GM21737 (cell line): ENCODE data around the gene RAET1E.
"Not testable (repeated sequence)": the region's sequence is repeated elsewhere in the genome, so short reads cannot be mapped to it uniquely, and the experiment has no call there.

ENCODE experiments used
- ATAC-seq: cut with Tn5 transposase; IDR thresholded peaks from one replicate; pipeline ENCODE4 v1.9.1; 2021; ENCODE audit warnings: mild to moderate bottlenecking, moderate library complexity; ENCODE audit not compliant: unreplicated experiment

Gene RAET1E

GRCh38 chr6:149897855-149898744, at the start of gene RAET1E:
Gene RAET1E, minus strand, starts transcription at chr6:149898113. Its CDS starts 7,212 bp downstream, at chr6:149890901.
- ATAC-seq = no peak

- not testable (repeated sequence) for ATAC-seq
Measured at GRCh38 chr6:149947533-149947932, 49.6 kb upstream of the RAET1E start.

GRCh38 chr6:149946631-149947030, 48.7 kb upstream of the RAET1E start:
- ATAC-seq = not testable (repeated sequence)

GRCh38 chr6:149945276-149945675, 47.4 kb upstream of the RAET1E start:
- not testable (repeated sequence) for ATAC-seq

GRCh38 chr6:149943321-149943720, 45.4 kb upstream of the RAET1E start:
- ATAC-seq = not testable (repeated sequence)

- no peak for ATAC-seq
Measured at GRCh38 chr6:149942461-149942829, 44.5 kb upstream of the RAET1E start.

GRCh38 chr6:149941583-149942460, 43.9 kb upstream of the RAET1E start, which contains the start of gene ULBP2:
Gene ULBP2, plus strand, starts transcription at chr6:149942014. Its CDS starts 59 bp downstream, at chr6:149942073.
- ATAC-seq = no peak

GRCh38 chr6:149940672-149940982, 42.7 kb upstream of the RAET1E start:
- ATAC-seq = no peak

GRCh38 chr6:149939909-149940671, 42.2 kb upstream of the RAET1E start:
- no peak for ATAC-seq

GRCh38 chr6:149939356-149939648, 41.4 kb upstream of the RAET1E start:
- ATAC-seq = no peak

GRCh38 chr6:149938571-149939355, 40.9 kb upstream of the RAET1E start:
- peak; percentile 65 for ATAC-seq

- ATAC-seq = not testable (repeated sequence)
Measured at GRCh38 chr6:149938013-149938570, 40.2 kb upstream of the RAET1E start.

- ATAC-seq = no peak
Measured at GRCh38 chr6:149936743-149937142, 38.8 kb upstream of the RAET1E start.

- ATAC-seq = no peak
Measured at GRCh38 chr6:149935668-149936067, 37.8 kb upstream of the RAET1E start.

GRCh38 chr6:149935246-149935645, 37.3 kb upstream of the RAET1E start:
- ATAC-seq = no peak

GRCh38 chr6:149934249-149935156, 36.6 kb upstream of the RAET1E start:
- ATAC-seq = no peak

GRCh38 chr6:149933461-149933860, 35.5 kb upstream of the RAET1E start:
- no peak for ATAC-seq

- no peak for ATAC-seq
Measured at GRCh38 chr6:149933036-149933435, 35.1 kb upstream of the RAET1E start.

- no peak for ATAC-seq
Measured at GRCh38 chr6:149931501-149931900, 33.6 kb upstream of the RAET1E start.
